ENCODE data around the gene C19orf47.

Gene C19orf47

GRCh38 chr19:40277356-40278059 is 70.7 kb downstream of the C19orf47 start:
- TF ChIP-seq, protein P1, sequence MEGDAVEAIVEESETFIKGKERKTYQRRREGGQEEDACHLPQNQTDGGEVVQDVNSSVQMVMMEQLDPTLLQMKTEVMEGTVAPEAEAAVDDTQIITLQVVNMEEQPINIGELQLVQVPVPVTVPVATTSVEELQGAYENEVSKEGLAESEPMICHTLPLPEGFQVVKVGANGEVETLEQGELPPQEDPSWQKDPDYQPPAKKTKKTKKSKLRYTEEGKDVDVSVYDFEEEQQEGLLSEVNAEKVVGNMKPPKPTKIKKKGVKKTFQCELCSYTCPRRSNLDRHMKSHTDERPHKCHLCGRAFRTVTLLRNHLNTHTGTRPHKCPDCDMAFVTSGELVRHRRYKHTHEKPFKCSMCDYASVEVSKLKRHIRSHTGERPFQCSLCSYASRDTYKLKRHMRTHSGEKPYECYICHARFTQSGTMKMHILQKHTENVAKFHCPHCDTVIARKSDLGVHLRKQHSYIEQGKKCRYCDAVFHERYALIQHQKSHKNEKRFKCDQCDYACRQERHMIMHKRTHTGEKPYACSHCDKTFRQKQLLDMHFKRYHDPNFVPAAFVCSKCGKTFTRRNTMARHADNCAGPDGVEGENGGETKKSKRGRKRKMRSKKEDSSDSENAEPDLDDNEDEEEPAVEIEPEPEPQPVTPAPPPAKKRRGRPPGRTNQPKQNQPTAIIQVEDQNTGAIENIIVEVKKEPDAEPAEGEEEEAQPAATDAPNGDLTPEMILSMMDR (IDR thresholded peaks at IDR 0.05; ENCODE audit: borderline replicate concordance, insufficient read depth, low read depth, low read length) = no peak
- H3K4me3 ChIP-seq (ENCODE audit: low read depth, low read length) = no peak overlapping the region

DNA sequence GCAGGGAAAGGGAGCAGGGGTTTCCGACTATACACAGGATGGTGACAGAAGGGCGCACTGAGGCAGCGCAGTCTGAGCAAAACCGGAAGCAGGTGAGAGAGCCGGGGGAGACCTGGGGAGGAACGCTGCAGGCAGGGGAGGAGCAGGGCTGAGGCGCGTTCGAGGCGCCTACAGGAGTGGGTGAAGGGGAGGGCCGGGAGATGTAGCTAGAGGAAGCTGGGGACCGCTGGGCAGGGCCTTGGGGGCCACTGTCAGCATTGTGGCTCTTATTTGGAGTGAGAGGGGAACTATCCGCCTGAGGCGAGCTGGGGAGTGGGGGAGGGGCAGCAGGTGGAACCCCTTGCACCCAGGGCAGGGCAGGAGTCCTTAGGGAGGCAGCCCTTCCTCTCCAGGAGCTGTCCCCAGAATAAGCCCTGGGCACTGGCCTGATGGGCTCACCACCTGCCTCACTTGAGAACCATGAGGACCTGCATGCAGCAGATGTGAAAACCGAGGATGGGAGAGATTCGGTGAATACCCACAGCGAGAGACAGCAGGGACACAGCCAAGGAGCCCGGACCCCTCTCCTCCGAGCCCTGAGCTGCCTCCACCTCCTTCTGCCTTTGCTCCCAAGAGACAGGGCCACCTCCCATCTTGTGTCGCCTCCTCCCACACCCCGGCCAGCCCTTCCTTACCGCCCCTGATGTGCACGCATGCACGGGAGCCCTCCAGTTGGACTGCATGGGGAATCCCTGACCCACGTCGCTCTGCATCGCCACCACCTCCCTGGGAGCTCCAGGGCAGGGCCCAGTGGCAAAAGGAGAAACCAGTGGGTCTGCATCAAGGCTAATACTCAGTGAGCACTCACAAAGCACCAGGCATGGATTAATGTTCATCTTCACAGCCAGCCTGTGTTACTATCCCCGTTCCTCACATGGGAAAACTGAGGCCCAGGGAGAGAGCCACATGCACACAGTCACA is 73.3 kb downstream of the C19orf47 start:
- H3K4me3 ChIP-seq (ENCODE audit: low read depth, low read length) = no peak overlapping the region
- TF ChIP-seq, protein P1 (IDR thresholded peaks at IDR 0.05; ENCODE audit: borderline replicate concordance, insufficient read depth, low read depth, low read length) = no peak

DNA sequence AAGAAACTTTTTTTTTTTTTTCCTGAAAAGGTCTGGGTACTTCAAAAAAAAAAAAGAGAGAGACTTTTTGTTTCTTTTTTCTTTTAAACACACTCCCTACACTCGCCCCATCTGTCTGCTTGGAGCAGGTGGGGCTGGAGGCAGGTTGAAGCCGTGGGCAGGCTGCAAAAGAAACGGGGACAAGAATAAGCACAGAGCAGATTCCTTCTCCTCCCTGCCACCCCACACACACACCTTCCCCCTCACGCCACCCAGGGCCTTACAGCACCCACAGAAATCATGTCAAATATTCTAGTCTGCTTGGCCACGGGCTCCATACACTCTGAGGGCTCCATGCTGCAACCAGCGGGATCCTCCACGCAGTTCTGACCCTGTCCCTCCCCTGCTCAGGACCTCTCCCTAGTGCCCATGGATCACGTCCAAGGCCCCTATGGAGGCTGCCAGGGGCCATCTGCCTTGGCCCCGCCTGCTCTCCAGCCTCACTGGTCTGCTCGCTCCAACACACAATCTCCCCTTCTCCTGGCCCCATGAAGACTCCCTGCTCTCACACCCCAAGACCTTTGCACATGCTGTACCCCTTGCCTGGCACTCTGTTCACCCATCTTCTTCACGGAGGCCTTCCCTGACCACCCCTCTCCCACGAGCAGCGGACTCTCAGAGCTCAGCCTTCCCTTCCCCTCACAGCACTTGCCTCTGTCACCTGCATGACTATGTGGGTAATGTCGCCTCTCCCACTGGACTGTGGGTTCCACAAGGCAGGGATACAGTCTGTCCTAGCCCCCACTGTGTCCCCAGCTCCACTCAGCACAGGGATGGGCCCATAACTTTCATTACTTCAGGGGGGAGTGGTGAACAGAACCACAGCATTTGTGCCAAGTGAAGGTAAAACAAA is 74.5 kb downstream of the C19orf47 start:
- no peak overlapping the region for H3K4me3 ChIP-seq (ENCODE audit: low read depth, low read length)
- TF ChIP-seq, protein P1 (IDR thresholded peaks at IDR 0.05; ENCODE audit: borderline replicate concordance, insufficient read depth, low read depth, low read length) = no peak

- H3K4me3 ChIP-seq (ENCODE audit: low read depth, low read length) = no peak overlapping the region
- TF ChIP-seq, protein P1 (IDR thresholded peaks at IDR 0.05; ENCODE audit: borderline replicate concordance, insufficient read depth, low read depth, low read length) = no peak
Observed at GRCh38 chr19:40272261-40272660, 75.9 kb downstream of the C19orf47 start.

GRCh38 chr19:40271706-40272105 is 76.5 kb downstream of the C19orf47 start:
- TF ChIP-seq, protein P1 (IDR thresholded peaks at IDR 0.05; ENCODE audit: borderline replicate concordance, insufficient read depth, low read depth, low read length) = no peak
- H3K4me3 ChIP-seq (ENCODE audit: low read depth, low read length) = no peak overlapping the region

DNA sequence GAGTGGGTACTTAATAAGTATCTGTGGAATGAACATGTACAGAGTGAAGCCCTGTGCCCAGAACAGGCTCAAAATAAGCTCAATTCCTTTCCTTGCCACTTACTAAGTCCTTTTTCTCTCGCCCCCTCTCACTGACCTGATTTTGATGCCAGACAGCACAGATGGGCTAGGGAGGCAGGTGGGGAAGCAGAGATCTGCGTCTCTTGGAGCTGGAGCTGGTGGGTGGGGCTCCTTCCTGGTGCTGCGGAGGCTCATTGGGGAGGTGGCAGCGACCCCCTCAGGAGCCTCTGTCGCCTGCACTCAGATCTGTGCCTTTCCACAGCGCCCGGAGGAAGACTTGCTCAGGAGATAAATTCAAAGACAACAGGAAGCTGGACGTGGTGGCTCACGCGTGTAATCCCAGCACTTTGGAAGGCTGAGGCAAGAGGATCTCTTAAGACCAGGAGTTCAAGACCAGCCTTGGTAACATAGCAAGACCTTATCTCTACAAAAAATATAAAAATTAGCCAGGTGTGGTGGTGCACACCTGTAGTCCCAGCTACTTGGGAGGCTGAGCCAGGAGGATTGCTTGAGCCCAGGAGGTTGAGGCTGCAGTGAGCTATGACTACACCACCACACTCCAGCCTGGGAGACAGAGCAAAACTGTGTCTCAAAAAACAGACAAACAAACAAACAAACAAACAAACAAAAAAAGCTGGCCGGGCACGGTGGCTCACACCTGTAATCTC is 77.7 kb downstream of the C19orf47 start:
- no peak overlapping the region for H3K4me3 ChIP-seq (ENCODE audit: low read depth, low read length)
- TF ChIP-seq, protein P1 (IDR thresholded peaks at IDR 0.05; ENCODE audit: borderline replicate concordance, insufficient read depth, low read depth, low read length) = no peak

All from GM12875 (cell line).